Lower leg skin (tissue), 3 donors: ENCODE data around the gene C1orf210.

Experiments used
- CTCF ChIP-seq, 3 donors: fragments of 450-650 bp; IDR thresholded peaks; one replicate each; pipeline ENCODE4 v1.5.1; 2016; ENCODE audit warnings: antibody characterized with exemption in 3 of 3, mild to moderate bottlenecking in 3 of 3, moderate library complexity in 2 of 3
- POLR2A ChIP-seq, 2 donors: fragments of 450-650 bp; IDR thresholded peaks; one replicate each; pipeline ENCODE4 v1.6.1; 2016 to 2017; ENCODE audit warnings: antibody characterized with exemption in 2 of 2, mild to moderate bottlenecking in 1 of 2, moderate library complexity in 1 of 2

DNA sequence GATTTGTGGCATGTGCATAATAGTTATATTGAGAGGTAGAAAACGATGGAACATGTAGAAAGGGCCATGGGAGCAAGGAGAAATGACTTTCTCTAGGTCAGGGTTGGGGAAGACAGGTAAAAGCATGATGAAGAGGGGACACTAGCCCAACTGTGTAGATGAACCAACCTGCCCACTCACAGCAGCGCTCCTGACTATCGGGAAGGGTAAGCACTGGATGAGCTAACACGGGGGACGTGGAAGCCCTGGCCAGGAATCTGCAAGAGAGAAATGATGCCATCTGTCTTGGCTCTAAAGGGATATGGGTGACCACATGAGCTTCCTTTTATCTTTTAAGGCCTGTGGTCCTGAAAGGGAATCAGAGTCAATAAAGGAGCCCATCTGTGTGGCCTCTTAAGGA lies 51.8 kb downstream of the C1orf210 start:
- TF ChIP-seq CTCF (IDR thresholded peaks at IDR 0.05) (no peak), POLR2A (IDR thresholded peaks at IDR 0.05) (no peak)
